Smooth muscle cell (in vitro differentiated cells): ENCODE results near the gene MSRB2. TPM values are rescaled to one million over a fixed set of nuclear protein-coding genes. Genes with fewer than 3 reads are reported as not detected.

Source experiments
- DNase-seq: peaks from one replicate; lab custom pipeline; 2025; ENCODE audit not compliant: unreplicated experiment; lab: John Stamatoyannopoulos, UW
- H2AFZ ChIP-seq: fragments of 200-600 bp; sonication (generic); 2 replicates; pipeline ENCODE4 v1.6.0; 2016; ENCODE audit warnings: antibody characterized with exemption, low read depth, mild to moderate bottlenecking
- H3F3A ChIP-seq: fragments of 200-600 bp; sonication (generic); 2 replicates; pipeline ENCODE4 v1.6.0; 2017; ENCODE audit warnings: antibody characterized with exemption, low read depth
- H3K27ac ChIP-seq: fragments of 200-600 bp; sonication (generic); 2 replicates; pipeline ENCODE4 v1.5.1; 2016; ENCODE audit warnings: low read depth, mild to moderate bottlenecking
- H3K27me3 ChIP-seq: fragments of 200-600 bp; sonication (generic); 2 replicates; pipeline ENCODE4 v1.6.1; 2016; ENCODE audit warnings: low read depth, mild to moderate bottlenecking
- H3K36me3 ChIP-seq: fragments of 200-600 bp; sonication (generic); 2 replicates; pipeline ENCODE4 v1.5.1; 2016; ENCODE audit warnings: low read depth
- H3K4me1 ChIP-seq: fragments of 200-600 bp; sonication (generic); 2 replicates; pipeline ENCODE4 v1.5.1; 2016; ENCODE audit warnings: low read depth
- H3K4me2 ChIP-seq: fragments of 200-600 bp; sonication (generic); 2 replicates; pipeline ENCODE4 v1.6.0; 2016; ENCODE audit warnings: mild to moderate bottlenecking
- H3K4me3 ChIP-seq: fragments of 200-600 bp; sonication (generic); 2 replicates; pipeline ENCODE4 v1.5.1; 2016; ENCODE audit warnings: mild to moderate bottlenecking
- H3K79me2 ChIP-seq: fragments of 200-600 bp; sonication (generic); 2 replicates; pipeline ENCODE4 v1.6.0; 2016; ENCODE audit warnings: low read depth, mild to moderate bottlenecking
- H3K9ac ChIP-seq: fragments of 200-600 bp; sonication (generic); 2 replicates; pipeline ENCODE4 v1.6.0; 2016; ENCODE audit warnings: low read depth
- H3K9me3 ChIP-seq: fragments of 200-600 bp; sonication (generic); replicated peaks from 2 replicates; pipeline ENCODE4 v1.5.1; 2016; ENCODE audit warnings: low read depth
- H4K20me1 ChIP-seq: fragments of 200-600 bp; sonication (generic); 2 replicates; pipeline ENCODE4 v1.6.0; 2016; ENCODE audit warnings: low read depth
- CTCF ChIP-seq: fragments of 200-600 bp; sonication (generic); IDR thresholded peaks from 2 replicates; pipeline ENCODE4 v1.5.1; 2017; ENCODE audit warnings: borderline replicate concordance, mild to moderate bottlenecking, antibody characterized with exemption; ENCODE audit not compliant: insufficient read depth, poor library complexity, severe bottlenecking
- WGBS: methylation state at CpG from one replicate; pipeline ENCODE4 v1.1.7; 2016; ENCODE audit warnings: low lambda C conversion rate; 5-methylcytosine and 5-hydroxymethylcytosine counted together
- polyA plus RNA-seq: library from polyadenylated mRNA; unstranded; fragments of >200 nt; fragmentation: Nextera tagmentation; extraction: Ambion mirVana; gene quantifications from 2 replicates; pipeline ENCODE4 v1.2.1, GENCODE V29; 2016
- total RNA-seq: library from RNA; depleted of rRNA; stranded (reverse); fragments of >200 nt; gene quantifications from 2 replicates; pipeline ENCODE4 v1.2.3, GENCODE V29; 2014

The MSRB2 gene
- total and polyA plus RNA-seq, 2 experiments from 2014 or later = 21.5 to 64.0 TPM

DNA sequence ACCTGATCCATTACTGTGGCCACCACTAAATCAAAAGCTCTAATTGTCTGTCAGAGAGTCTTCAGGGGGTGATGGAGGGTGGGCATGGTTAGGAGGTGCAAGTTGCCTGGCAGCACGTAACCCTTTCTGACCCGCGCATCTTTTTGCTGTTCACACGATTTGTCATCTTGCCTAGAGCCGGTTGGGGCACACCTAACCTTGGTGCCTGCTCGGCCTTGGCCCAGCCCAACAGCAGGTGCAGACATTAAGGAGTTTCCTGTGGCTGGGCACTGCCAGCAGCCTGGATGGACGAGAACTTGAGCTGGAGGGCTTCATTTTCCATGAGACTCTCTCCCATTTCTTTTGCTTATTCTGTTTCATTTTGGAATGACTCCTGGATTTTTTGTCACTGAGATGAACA is 55.7 kb downstream of the MSRB2 start:
- Histone ChIP-seq H3K4me1 (no peaks in the 10 kb centered on the region), H3F3A (no peaks in the 10 kb centered on the region), H3K9ac (no peak overlapping the region), H3K36me3 (no peaks in the 10 kb centered on the region), H3K4me2 (no peak overlapping the region), H3K27ac (no peak overlapping the region), H3K79me2 (no peaks in the 10 kb centered on the region), H3K4me3 (no peak overlapping the region), H4K20me1 (no peaks in the 10 kb centered on the region), H2AFZ (no peak overlapping the region), H3K27me3 (peaks cover 10% of the 10 kb centered on the region), H3K9me3 (no peaks in the 10 kb centered on the region)
- 92% methylated on average over 7 of the region's 7 CpGs for WGBS
- no peak for TF ChIP-seq CTCF
- no peak for DNase-seq

DNA sequence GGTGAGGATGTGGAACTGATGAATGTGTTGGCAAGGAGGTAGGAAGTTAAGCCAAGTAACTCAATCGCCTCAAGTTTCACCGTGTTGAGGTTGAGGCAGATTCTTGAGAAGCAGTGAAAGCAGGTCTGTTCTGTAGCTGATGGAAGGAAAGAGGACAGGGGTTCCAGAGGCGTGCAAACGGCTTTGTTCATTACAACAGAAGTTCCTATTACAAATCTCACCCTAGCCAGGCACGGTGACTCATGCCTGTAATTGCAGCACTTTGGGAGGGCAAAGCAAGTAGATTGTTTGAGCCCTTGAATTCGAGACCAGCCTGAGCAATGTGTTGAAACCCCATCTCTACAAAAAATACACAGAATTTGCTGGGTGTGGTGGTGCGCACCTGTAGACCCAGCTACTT is 59.8 kb downstream of the MSRB2 start:
- H3K27ac ChIP-seq = no peak overlapping the region
- H3K4me1 ChIP-seq = peaks cover 4% of the 10 kb centered on the region
- DNase-seq = no peak
- no peak overlapping the region for H3K4me3 ChIP-seq
- no peaks in the 10 kb centered on the region for H3K9me3 ChIP-seq
- no peak overlapping the region for H2AFZ ChIP-seq
- H3K36me3 ChIP-seq = no peaks in the 10 kb centered on the region
- WGBS = 59% methylated on average over 7 of the region's 7 CpGs
- no peak overlapping the region for H3K4me2 ChIP-seq
- H3K27me3 ChIP-seq = peaks cover 8% of the 10 kb centered on the region
- H4K20me1 ChIP-seq = no peaks in the 10 kb centered on the region
- H3F3A ChIP-seq = no peaks in the 10 kb centered on the region
- no peaks in the 10 kb centered on the region for H3K79me2 ChIP-seq
- TF ChIP-seq CTCF = no peak
- H3K9ac ChIP-seq = no peak overlapping the region

DNA sequence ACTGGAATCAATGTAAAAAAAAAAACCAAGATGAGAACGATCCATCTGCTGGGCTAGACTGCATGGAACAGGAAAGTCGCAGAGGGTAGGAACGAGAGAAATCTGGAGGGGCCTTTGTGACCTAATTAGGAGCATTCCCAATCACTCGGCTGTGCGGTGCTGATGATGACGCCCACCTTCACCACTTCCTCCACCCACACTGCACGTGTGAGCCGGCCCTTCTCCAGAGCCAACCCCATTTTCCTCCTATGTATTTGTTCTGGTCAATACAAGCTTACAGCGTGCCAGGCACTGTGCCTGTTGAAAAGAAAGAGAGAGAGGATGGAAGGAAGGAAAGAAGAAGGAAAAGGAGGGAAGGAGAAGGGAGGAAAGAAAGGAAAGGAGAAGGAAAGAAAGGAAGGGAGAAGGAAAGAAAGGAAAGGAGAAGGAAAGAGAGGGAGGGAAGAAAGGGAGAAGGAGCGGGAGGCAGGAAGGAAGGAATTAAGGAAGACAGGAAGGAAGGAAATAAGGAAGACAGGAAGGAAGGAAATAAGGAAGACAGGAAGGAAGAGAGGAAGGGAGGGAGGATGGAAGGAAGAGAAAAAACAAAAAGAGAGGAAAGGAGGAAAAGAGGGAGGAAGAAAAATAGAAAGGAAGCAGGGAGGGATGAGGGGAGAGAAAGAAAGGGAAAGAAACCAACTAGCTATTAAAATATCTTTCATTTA is 61.2 kb downstream of the MSRB2 start:
- H3K9ac ChIP-seq = no peak overlapping the region
- H2AFZ ChIP-seq = no peak overlapping the region
- H3F3A ChIP-seq = no peaks in the 10 kb centered on the region
- TF ChIP-seq CTCF = no peak
- H3K27me3 ChIP-seq = peaks cover 22% of the 10 kb centered on the region
- no peaks in the 10 kb centered on the region for H3K9me3 ChIP-seq
- H4K20me1 ChIP-seq = no peaks in the 10 kb centered on the region
- H3K4me2 ChIP-seq = no peak overlapping the region
- no peak for DNase-seq
- 73% methylated on average over 10 of the region's 10 CpGs for WGBS
- H3K79me2 ChIP-seq = no peaks in the 10 kb centered on the region
- H3K27ac ChIP-seq = no peak overlapping the region
- peaks cover 4% of the 10 kb centered on the region for H3K4me1 ChIP-seq
- H3K4me3 ChIP-seq = no peak overlapping the region
- no peaks in the 10 kb centered on the region for H3K36me3 ChIP-seq

GRCh38 chr10:23157239-23157681 is 61.9 kb downstream of the MSRB2 start:
- Histone ChIP-seq H2AFZ (no peak overlapping the region), H3K27me3 (peaks cover 28% of the 10 kb centered on the region), H3K4me1 (peaks cover 4% of the 10 kb centered on the region), H3F3A (no peaks in the 10 kb centered on the region), H3K9ac (no peak overlapping the region), H4K20me1 (no peaks in the 10 kb centered on the region), H3K27ac (no peak overlapping the region), H3K36me3 (no peaks in the 10 kb centered on the region), H3K9me3 (no peaks in the 10 kb centered on the region), H3K79me2 (no peaks in the 10 kb centered on the region), H3K4me3 (no peak overlapping the region), H3K4me2 (no peak overlapping the region)
- WGBS = 79% methylated on average over 14 of the region's 14 CpGs
- no peak for TF ChIP-seq CTCF
- no peak for DNase-seq
